ENCODE measurements around the gene PLIN5.

- TF ChIP-seq CTCF (IDR thresholded peaks at IDR 0.05; ENCODE audit: borderline replicate concordance, extremely low read depth, low read length, poor library complexity, severe bottlenecking) = no peak
- no peak for TF ChIP-seq EZH2 (IDR thresholded peaks at IDR 0.05; ENCODE audit: borderline replicate concordance, low read depth, low read length, severe bottlenecking)
Measured at GRCh38 chr19:4513248-4513647, 21.8 kb downstream of the PLIN5 start.
